Measurements from ENCODE around the gene CSAD.

The CSAD gene

DNA sequence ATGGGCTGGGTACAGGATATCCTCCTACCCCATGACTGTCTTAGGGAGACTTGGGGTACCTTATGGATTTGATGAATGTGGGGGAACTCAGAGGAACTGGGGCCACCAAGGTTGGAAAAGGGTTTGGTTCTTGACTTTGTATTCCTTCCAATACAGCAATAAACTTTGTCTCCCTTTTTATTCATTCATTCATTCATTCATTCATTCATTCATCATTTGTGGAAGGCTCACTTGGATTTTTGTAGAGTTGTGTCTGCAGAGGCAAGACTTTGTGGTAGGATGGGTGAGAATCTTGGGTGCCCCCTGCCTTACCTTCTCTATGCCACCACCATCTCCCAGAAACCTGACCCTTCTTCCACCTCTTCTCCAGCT lies 56.4 kb downstream of the CSAD start:
- no peak overlapping the region for H3K4me3 ChIP-seq (ENCODE audit: low read depth, low read length)
- DNase-seq (ENCODE audit: low read depth): no peak
- TF ChIP-seq, protein P1, sequence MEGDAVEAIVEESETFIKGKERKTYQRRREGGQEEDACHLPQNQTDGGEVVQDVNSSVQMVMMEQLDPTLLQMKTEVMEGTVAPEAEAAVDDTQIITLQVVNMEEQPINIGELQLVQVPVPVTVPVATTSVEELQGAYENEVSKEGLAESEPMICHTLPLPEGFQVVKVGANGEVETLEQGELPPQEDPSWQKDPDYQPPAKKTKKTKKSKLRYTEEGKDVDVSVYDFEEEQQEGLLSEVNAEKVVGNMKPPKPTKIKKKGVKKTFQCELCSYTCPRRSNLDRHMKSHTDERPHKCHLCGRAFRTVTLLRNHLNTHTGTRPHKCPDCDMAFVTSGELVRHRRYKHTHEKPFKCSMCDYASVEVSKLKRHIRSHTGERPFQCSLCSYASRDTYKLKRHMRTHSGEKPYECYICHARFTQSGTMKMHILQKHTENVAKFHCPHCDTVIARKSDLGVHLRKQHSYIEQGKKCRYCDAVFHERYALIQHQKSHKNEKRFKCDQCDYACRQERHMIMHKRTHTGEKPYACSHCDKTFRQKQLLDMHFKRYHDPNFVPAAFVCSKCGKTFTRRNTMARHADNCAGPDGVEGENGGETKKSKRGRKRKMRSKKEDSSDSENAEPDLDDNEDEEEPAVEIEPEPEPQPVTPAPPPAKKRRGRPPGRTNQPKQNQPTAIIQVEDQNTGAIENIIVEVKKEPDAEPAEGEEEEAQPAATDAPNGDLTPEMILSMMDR (IDR thresholded peaks at IDR 0.05; ENCODE audit: control insufficient read depth, extremely low read depth, insufficient read depth): no peak

DNA sequence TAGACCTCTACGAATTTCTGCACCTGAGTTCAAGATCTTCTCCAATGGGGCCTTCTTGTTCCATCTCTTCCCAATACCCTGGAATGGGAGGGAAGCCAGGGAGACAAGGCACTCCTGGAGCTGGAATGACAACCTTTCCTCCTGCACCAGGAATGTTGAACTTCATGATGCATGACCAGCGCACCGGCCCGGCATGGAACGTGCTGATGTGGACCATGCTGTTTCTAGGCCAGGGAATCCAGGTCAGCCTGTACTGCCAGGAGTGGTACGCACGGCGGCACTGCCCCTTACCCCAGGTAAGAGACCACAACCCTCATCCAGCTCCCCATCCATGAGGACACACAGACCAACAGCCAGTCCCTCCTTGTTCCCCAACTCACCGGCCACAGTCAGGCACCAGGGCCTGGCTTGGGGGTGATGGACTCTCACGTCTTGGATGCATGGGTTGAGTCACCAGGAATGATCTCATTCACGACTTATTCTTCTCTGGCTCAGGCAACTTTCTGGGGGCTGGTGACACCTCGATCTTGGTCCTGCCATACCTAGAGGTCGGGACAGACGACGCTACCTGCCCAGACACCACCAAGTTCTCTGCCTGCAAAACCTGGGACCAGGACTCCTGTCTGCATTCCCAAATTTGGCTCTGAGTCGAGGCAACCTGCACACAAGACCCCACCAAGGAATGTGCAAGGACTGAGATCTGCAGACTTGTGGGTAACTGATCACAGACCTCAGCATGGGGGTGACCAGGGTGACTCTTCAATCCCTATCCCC lies 57.0 kb downstream of the CSAD start:
- no peak overlapping the region for H3K4me3 ChIP-seq (ENCODE audit: low read depth, low read length)
- DNase-seq (ENCODE audit: low read depth): no peak
- TF ChIP-seq, protein P1 (IDR thresholded peaks at IDR 0.05; ENCODE audit: control insufficient read depth, extremely low read depth, insufficient read depth): no peak

DNA sequence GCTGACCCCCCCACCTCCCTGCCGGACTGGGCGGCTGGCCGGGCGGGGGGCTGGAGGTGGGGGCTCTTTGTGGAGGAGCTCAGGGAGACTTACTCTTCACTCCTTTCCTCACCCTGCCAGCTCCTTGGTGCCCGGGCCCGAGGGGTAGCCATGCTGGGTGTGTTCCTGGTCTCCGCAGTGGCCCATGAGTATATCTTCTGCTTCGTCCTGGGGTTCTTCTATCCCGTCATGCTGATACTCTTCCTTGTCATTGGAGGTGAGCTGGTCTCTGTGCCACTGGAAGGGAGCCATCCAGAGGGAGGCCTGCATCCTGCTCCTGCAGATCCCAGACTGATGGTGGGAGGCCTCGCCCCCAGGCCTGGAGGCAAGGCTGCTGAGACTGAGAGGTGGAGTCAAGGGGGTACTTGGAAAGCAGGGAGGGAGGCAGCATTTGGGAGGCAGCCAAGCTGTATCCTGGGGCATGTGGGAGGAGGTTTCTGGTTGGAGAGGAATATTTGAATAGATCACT lies 57.7 kb downstream of the CSAD start:
- no peak overlapping the region for H3K4me3 ChIP-seq (ENCODE audit: low read depth, low read length)
- DNase-seq (ENCODE audit: low read depth): no peak
- TF ChIP-seq, protein P1 (IDR thresholded peaks at IDR 0.05; ENCODE audit: control insufficient read depth, extremely low read depth, insufficient read depth): no peak

DNA sequence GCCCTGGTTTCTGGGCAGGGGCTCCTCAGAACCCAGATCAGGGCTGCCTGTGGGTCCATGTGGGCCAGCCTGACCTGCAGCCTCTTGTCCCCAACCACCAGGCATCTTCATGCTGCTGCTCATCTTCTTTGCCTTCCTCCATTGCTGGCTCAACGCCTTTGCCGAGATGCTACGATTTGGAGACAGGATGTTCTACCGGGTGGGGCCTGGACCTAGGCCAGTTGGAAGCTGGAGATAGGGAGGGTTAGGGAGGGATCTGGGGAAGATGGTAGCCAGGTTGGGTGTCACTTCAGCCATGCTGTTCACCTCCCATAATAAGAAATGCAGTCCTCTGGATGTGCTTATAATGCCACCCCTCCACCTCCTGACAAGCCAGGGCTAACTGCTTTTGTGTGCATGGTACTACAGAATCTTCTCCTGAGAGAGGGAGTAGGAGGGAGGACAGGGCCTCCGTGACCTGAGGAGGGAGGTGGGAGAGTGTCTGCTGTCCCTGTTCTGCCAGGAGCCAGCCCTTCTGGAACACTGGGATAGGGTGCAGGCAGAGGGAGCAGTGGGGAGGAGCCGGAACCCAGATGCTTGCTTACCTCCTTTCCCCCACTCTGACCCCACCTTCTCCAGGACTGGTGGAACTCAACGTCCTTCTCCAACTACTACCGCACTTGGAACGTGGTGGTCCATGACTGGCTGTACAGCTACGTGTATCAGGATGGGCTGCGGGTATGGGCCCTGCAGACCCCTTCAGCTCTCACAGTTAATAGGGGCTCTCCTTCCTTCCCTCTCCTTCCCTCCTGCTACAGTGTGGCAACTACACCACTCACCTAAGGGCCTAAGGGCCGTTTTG lies 59.8 kb downstream of the CSAD start:
- no peak for DNase-seq (ENCODE audit: low read depth)
- H3K4me3 ChIP-seq (ENCODE audit: low read depth, low read length): no peak overlapping the region
- TF ChIP-seq, protein P1 (IDR thresholded peaks at IDR 0.05; ENCODE audit: control insufficient read depth, extremely low read depth, insufficient read depth): no peak

DNA sequence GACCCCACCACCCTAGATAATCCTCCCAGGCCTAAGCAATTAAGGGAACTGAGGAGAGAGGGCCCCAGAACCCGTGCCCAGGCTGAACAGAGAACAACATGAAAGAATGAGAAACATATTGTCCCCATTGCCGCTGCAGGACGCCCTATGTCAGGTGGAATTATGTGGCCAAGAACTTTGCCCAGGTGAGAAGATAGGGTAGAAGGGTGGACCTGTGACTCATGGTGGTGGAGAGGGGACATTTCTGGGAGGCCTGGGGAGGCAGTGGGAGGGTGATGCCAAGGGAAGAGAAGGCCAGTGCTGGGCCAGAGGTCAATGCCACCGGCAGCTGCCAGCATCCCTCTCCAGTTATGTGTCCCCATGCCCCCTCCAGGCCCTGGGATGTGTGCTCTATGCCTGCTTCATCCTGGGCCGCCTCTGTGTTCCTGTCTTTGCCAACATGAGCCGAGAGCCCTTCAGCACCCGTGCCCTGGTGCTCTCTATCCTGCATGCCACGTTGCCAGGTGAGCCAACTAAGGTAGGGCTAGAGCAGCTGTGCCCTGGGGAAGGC lies 61.9 kb downstream of the CSAD start:
- TF ChIP-seq, protein P1 (IDR thresholded peaks at IDR 0.05; ENCODE audit: control insufficient read depth, extremely low read depth, insufficient read depth): no peak
- DNase-seq (ENCODE audit: low read depth): no peak
- H3K4me3 ChIP-seq (ENCODE audit: low read depth, low read length): no peak overlapping the region

DNA sequence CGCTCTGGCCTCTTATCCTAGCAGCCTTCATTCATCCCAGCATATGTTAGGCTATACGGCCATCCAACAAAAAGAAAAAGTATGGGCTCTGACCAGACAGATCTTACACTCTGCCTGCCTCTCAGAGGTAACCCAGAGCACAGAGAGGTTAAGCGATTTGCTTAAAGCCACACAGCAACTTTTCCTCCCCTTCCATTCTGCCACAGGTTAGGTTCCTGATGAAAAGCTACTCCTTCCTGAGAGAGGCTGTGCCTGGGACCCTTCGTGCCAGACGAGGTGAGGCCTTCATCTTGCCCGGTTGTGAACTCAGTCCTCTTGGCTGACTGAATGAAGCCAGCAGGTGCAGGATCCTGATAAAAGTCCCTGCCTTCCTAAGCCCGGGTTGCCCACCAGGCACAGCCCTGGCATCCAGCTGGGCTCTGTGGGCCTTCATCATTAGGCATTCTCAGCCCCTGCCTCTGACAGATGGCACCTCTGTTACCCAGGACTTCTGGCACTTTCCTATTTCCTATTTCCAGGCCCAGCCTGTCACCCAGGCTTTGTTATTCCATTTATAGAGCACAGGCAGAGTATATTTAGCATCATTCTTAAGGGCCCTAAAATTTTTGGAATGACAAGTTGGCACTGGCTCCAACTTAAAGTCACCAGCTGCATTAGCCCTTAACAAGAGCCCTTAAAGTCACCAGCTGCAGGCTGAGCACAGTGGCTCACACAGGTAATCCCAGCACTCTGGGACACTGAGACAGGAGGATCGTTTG lies 64.7 kb downstream of the CSAD start:
- H3K4me3 ChIP-seq (ENCODE audit: low read depth, low read length): no peak overlapping the region
- no peak for DNase-seq (ENCODE audit: low read depth)
- TF ChIP-seq, protein P1 (IDR thresholded peaks at IDR 0.05; ENCODE audit: control insufficient read depth, extremely low read depth, insufficient read depth): no peak
